Measurements from ENCODE around the gene ARMC5.

ARMC5 gene

GRCh38 chr16:31467151-31467773, 8.0 kb downstream of the ARMC5 start:
- peaks cover 7% of the 10 kb centered on the region for H3K4me1 ChIP-seq (ENCODE audit: control insufficient read depth, insufficient read depth, low read length)
- no peaks in the 10 kb centered on the region for H3K9me3 ChIP-seq (ENCODE audit: control insufficient read depth, insufficient read depth, low read length)
- H3K27me3 ChIP-seq (ENCODE audit: control insufficient read depth, insufficient read depth, low read length): peaks cover 3% of the 10 kb centered on the region
- peaks cover 9% of the 10 kb centered on the region for H3K36me3 ChIP-seq (ENCODE audit: control insufficient read depth, insufficient read depth, low read length)
- no peak overlapping the region for H3K4me3 ChIP-seq (ENCODE audit: low read depth, low read length)
- no peak overlapping the region for H3K9ac ChIP-seq (ENCODE audit: low read depth, low read length)

GRCh38 chr16:31467858-31468257, 8.6 kb downstream of the ARMC5 start:
- no peaks in the 10 kb centered on the region for H3K9me3 ChIP-seq (ENCODE audit: control insufficient read depth, insufficient read depth, low read length)
- H3K36me3 ChIP-seq (ENCODE audit: control insufficient read depth, insufficient read depth, low read length): peaks cover 9% of the 10 kb centered on the region
- no peak overlapping the region for H3K9ac ChIP-seq (ENCODE audit: low read depth, low read length)
- peaks cover 7% of the 10 kb centered on the region for H3K4me1 ChIP-seq (ENCODE audit: control insufficient read depth, insufficient read depth, low read length)
- peaks cover 3% of the 10 kb centered on the region for H3K27me3 ChIP-seq (ENCODE audit: control insufficient read depth, insufficient read depth, low read length)
- no peak overlapping the region for H3K4me3 ChIP-seq (ENCODE audit: low read depth, low read length)

GRCh38 chr16:31470615-31471014, 11.3 kb downstream of the ARMC5 start:
- Histone ChIP-seq H3K36me3 (ENCODE audit: control insufficient read depth, insufficient read depth, low read length) (peaks cover 2% of the 10 kb centered on the region), H3K27me3 (ENCODE audit: control insufficient read depth, insufficient read depth, low read length) (peaks cover 30% of the 10 kb centered on the region), H3K4me1 (ENCODE audit: control insufficient read depth, insufficient read depth, low read length) (peaks cover 7% of the 10 kb centered on the region), H3K9me3 (ENCODE audit: control insufficient read depth, insufficient read depth, low read length) (no peaks in the 10 kb centered on the region), H3K4me3 (ENCODE audit: low read depth, low read length) (no peak overlapping the region), H3K9ac (ENCODE audit: low read depth, low read length) (no peak overlapping the region)

- peaks cover 7% of the 10 kb centered on the region for H3K4me1 ChIP-seq (ENCODE audit: control insufficient read depth, insufficient read depth, low read length)
- H3K9ac ChIP-seq (ENCODE audit: low read depth, low read length): peak overlapping the region; percentile 47
- H3K9me3 ChIP-seq (ENCODE audit: control insufficient read depth, insufficient read depth, low read length): no peaks in the 10 kb centered on the region
- H3K27me3 ChIP-seq (ENCODE audit: control insufficient read depth, insufficient read depth, low read length): peaks cover 34% of the 10 kb centered on the region
- H3K4me3 ChIP-seq (ENCODE audit: low read depth, low read length): peak overlapping the region; percentile 61
- H3K36me3 ChIP-seq (ENCODE audit: control insufficient read depth, insufficient read depth, low read length): no peaks in the 10 kb centered on the region
Observed at GRCh38 chr16:31471241-31471874, 12.1 kb downstream of the ARMC5 start.

GRCh38 chr16:31471875-31472708, 12.8 kb downstream of the ARMC5 start, which contains the start of gene TGFB1I1:
TSS of gene TGFB1I1 (plus strand) at chr16:31472152. CDS start at chr16:31472189, 37 bp downstream.
- H3K9ac ChIP-seq (ENCODE audit: low read depth, low read length): peak within 1 kb of the TSS; percentile 47
- peaks cover 34% of the 10 kb centered on the region for H3K27me3 ChIP-seq (ENCODE audit: control insufficient read depth, insufficient read depth, low read length)
- H3K36me3 ChIP-seq (ENCODE audit: control insufficient read depth, insufficient read depth, low read length): no peaks in the 10 kb centered on the region
- peaks cover 7% of the 10 kb centered on the region for H3K4me1 ChIP-seq (ENCODE audit: control insufficient read depth, insufficient read depth, low read length)
- H3K4me3 ChIP-seq (ENCODE audit: low read depth, low read length): peak within 1 kb of the TSS; percentile 70
- H3K9me3 ChIP-seq (ENCODE audit: control insufficient read depth, insufficient read depth, low read length): no peaks in the 10 kb centered on the region

- Histone ChIP-seq H3K9me3 (ENCODE audit: control insufficient read depth, insufficient read depth, low read length) (no peaks in the 10 kb centered on the region), H3K4me3 (ENCODE audit: low read depth, low read length) (peak overlapping the region; percentile 70), H3K36me3 (ENCODE audit: control insufficient read depth, insufficient read depth, low read length) (no peaks in the 10 kb centered on the region), H3K27me3 (ENCODE audit: control insufficient read depth, insufficient read depth, low read length) (peaks cover 34% of the 10 kb centered on the region), H3K9ac (ENCODE audit: low read depth, low read length) (no peak overlapping the region), H3K4me1 (ENCODE audit: control insufficient read depth, insufficient read depth, low read length) (peaks cover 7% of the 10 kb centered on the region)
Observed at GRCh38 chr16:31472709-31473203, 13.5 kb downstream of the ARMC5 start.

- H3K36me3 ChIP-seq (ENCODE audit: control insufficient read depth, insufficient read depth, low read length): no peaks in the 10 kb centered on the region
- peak overlapping the region; percentile 13 for H3K4me3 ChIP-seq (ENCODE audit: low read depth, low read length)
- H3K9me3 ChIP-seq (ENCODE audit: control insufficient read depth, insufficient read depth, low read length): no peaks in the 10 kb centered on the region
- peaks cover 7% of the 10 kb centered on the region for H3K4me1 ChIP-seq (ENCODE audit: control insufficient read depth, insufficient read depth, low read length)
- peaks cover 34% of the 10 kb centered on the region for H3K27me3 ChIP-seq (ENCODE audit: control insufficient read depth, insufficient read depth, low read length)
- H3K9ac ChIP-seq (ENCODE audit: low read depth, low read length): no peak overlapping the region
Observed at GRCh38 chr16:31473264-31473984, 14.1 kb downstream of the ARMC5 start.

- Histone ChIP-seq H3K9ac (ENCODE audit: low read depth, low read length) (no peak overlapping the region), H3K4me3 (ENCODE audit: low read depth, low read length) (no peak overlapping the region), H3K9me3 (ENCODE audit: control insufficient read depth, insufficient read depth, low read length) (no peaks in the 10 kb centered on the region), H3K4me1 (ENCODE audit: control insufficient read depth, insufficient read depth, low read length) (peaks cover 7% of the 10 kb centered on the region), H3K27me3 (ENCODE audit: control insufficient read depth, insufficient read depth, low read length) (peaks cover 40% of the 10 kb centered on the region), H3K36me3 (ENCODE audit: control insufficient read depth, insufficient read depth, low read length) (no peaks in the 10 kb centered on the region)
Observed at GRCh38 chr16:31474173-31474714, 14.9 kb downstream of the ARMC5 start.

GRCh38 chr16:31474773-31475738, 15.8 kb downstream of the ARMC5 start:
- H3K9me3 ChIP-seq (ENCODE audit: control insufficient read depth, insufficient read depth, low read length): no peaks in the 10 kb centered on the region
- no peak overlapping the region for H3K4me3 ChIP-seq (ENCODE audit: low read depth, low read length)
- no peaks in the 10 kb centered on the region for H3K36me3 ChIP-seq (ENCODE audit: control insufficient read depth, insufficient read depth, low read length)
- peaks cover 7% of the 10 kb centered on the region for H3K4me1 ChIP-seq (ENCODE audit: control insufficient read depth, insufficient read depth, low read length)
- peaks cover 48% of the 10 kb centered on the region for H3K27me3 ChIP-seq (ENCODE audit: control insufficient read depth, insufficient read depth, low read length)
- no peak overlapping the region for H3K9ac ChIP-seq (ENCODE audit: low read depth, low read length)

GRCh38 chr16:31475946-31476302, 16.6 kb downstream of the ARMC5 start:
- peak overlapping the region; percentile 68 for H3K4me3 ChIP-seq (ENCODE audit: low read depth, low read length)
- peaks cover 7% of the 10 kb centered on the region for H3K4me1 ChIP-seq (ENCODE audit: control insufficient read depth, insufficient read depth, low read length)

More at GRCh38 chr16:31475946-31476302, 16.6 kb downstream of the ARMC5 start:
- H3K9ac ChIP-seq (ENCODE audit: low read depth, low read length): no peak overlapping the region
- H3K9me3 ChIP-seq (ENCODE audit: control insufficient read depth, insufficient read depth, low read length): no peaks in the 10 kb centered on the region
- peaks cover 54% of the 10 kb centered on the region for H3K27me3 ChIP-seq (ENCODE audit: control insufficient read depth, insufficient read depth, low read length)
- H3K36me3 ChIP-seq (ENCODE audit: control insufficient read depth, insufficient read depth, low read length): no peaks in the 10 kb centered on the region

All from iPS-15b (cell line).